ENCODE measurements around the gene SLC17A9.
"Not testable (repeated sequence)": the region's sequence is repeated elsewhere in the genome, so short reads cannot be mapped to it uniquely, and the experiment has no call there.

SLC17A9 gene

DNA sequence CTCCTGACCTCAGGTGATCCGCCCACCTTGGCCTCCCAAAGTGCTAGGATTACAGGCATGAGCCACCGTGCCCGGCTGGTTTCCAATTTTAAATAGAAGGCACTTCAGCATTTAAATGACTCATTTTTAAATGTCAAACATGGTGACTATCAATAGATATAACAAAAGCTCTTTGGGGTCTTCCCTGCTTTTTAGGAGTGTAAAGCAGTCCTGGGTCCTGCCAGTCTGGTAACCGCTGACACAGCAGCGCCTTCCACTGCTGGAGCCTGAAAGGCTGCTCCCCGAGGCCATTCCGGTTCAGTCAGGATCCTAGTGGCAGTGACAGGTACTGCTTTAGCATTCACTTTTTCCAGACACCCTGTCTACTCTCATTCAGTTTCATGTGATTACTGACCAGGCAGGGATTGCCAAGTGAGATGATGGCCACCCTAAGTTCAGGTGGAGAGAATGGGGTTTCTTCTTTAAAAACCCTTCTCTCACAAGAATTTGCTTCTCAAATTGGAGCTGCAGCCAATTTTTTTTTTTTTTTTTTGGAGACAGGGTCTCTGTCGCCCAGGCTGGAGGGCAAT is 31.3 kb upstream of the SLC17A9 start:
- DNase-seq (ENCODE audit: low read depth in 2 of 2) = peak in 1 of 2 donors; percentile 52

DNA sequence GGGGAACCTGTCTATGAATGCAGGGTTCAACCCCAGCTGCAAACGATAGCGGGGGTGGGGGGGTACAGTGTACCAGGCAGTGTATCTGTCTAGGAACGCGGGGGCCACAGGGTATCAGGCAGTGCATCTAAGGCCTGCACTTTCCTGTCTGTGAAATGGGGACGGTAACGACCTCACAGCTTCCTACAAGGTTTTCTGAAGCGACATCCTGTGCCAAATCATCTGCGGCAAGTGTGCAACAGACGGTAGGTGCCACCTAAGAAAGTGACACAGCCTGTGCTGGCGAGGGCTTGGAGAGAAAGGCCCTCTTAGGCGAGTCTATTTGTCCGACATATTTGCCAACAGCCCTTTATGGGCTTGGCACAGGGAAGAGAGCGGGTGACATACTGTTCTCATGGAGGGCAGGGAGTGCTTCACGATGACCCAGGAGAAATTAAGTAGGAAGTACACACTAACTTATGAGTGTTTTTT is 30.0 kb upstream of the SLC17A9 start:
- no peak for DNase-seq (ENCODE audit: low read depth in 2 of 2)

DNA sequence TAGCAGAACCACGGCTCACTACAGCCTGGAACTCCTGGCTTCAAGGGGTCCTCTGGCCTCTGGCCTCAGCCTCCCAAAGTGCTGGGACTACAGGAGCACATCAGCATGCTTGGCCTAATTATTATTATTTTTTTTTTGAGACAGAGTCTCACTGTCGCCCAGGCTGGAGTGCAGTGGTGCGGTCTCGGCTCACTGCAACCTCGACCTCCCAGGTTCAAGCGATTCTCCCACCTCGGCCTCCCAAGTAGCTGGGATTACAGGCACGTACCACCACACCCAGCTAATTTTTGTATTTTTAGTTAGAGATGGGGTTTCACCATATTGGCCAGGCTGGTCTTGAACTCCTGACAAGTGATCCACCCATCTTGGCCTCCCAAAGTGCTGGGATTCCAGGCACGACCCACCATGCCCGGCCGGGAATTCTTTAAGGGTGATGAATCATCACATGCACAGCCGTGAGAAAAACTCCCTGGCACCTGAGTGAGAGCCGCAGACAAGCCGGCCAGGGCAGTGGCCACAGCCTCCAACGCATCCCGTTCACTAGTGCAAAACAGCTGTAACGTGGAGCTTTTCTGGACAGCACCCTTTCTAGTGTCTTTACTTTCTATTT is 29.3 kb upstream of the SLC17A9 start:
- DNase-seq (ENCODE audit: low read depth in 2 of 2) = not testable (repeated sequence)

DNA sequence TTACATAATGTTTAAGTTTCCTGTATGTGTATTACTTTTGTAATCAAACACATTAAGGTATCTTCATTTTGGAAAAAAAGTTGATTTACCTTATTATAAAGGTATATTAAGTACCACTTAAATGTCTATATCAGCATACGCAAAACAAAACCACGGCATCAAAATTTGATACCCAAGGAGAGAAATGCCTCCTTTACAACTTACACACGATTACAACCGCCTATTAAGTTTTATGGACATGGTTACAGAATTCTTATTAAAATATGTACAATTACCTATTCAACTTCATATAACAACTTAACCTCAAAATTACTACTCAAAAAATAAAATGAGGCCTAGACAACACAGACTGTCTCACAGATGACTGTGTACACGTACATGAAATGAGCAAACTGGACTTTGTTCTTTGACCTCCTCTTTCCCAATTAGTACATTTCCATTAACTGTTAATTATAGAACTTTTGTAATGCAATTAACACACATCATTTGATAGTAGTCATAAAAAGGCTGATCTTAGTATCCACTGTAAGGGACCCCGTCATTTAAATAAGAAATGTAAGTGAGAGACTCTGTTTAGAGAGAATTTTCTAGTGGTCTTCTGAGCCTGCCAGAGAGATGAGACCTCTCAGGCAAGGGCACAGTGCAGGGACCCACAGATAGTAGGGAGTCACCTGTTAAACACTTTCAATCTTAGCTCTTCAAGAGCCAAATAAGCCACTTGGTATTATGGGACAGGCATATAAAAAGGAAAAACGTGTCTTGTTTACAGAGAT is 28.7 kb upstream of the SLC17A9 start:
- no peak for DNase-seq (ENCODE audit: low read depth in 2 of 2)

DNA sequence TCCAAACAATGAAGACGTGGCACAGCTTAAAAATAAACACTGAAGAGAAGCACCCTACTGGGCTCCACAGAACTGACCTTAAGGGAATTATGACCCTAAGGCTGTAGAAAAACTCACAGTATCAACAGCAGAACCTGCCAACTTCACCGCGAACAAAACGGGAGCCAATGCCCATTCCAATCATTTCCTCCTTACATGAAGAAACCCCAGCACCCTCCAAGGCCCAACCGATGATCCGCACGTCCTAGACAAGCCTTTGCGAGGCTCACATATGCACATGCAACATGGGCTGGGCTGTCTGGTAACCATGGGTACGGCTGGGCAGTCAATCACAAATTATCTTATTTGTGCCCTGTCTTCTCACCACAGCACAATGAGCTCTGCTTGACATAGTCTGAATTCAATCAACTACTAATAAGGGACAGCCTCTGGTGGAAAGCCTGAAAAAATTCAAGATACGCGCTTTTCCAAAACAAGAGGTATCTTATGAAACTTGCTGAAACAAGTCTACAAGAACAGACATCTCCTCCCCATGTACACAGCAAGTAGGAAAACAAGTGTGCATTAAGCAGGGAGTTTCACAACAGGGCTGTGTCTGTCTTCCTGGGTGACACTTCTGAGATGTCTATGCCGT is 27.9 kb upstream of the SLC17A9 start:
- no peak for DNase-seq (ENCODE audit: low read depth in 2 of 2)

DNA sequence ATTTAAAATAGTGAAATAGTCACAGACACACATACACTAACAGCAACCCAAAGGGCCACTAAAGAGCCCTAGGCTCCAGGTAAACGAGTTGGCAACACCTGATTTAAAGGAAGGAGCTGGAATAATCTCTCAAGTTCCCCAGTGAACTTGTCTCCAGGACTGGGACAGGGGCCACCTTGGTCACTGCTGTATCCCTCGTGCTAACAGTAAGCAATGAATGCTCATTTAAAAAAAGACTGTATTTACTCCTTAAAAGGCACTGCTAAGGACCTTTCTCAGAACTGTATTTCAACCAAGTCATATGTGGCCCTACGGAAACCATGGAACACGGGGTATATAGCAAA is 27.5 kb upstream of the SLC17A9 start:
- DNase-seq (ENCODE audit: low read depth in 2 of 2) = no peak

DNA sequence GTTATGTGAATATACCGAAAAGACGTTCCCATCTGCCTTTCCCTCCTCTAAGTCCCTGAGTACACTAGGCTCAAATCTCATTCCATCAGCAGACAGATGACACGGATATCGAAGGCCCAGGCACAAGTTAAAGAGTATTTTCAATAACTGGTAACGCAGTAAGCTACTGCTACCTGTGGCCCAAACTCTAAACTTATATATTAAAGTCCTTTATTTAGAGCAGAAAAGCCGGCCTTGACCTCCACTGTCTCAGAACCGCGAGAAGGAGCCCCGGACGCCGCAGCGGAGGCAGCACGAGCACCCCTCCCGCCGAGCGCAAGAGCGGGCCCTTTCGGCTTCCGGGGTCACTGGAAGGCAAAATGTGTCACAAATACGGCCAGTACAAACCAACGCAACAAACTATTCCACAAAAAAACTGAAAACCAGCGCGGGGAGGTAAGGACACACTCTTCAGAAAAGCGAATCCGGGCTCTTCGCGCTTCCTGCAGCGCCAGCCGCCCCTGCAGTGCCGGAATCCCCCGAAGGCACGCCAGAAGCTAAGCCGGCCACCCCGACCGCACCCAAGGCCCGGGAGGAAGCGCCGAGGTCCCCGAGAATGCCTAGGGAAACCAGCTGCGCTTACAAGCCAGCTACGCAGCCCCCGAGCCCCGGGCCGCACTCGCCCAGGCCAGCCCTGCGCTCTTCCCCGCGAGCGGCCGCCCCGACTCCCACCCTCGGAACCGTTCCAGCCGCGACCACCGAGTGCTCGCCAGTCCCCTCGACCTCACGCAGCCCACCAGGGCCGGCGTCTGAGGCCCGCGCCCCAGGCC is 26.9 kb upstream of the SLC17A9 start:
- no peak for DNase-seq (ENCODE audit: low read depth in 2 of 2)

DNA sequence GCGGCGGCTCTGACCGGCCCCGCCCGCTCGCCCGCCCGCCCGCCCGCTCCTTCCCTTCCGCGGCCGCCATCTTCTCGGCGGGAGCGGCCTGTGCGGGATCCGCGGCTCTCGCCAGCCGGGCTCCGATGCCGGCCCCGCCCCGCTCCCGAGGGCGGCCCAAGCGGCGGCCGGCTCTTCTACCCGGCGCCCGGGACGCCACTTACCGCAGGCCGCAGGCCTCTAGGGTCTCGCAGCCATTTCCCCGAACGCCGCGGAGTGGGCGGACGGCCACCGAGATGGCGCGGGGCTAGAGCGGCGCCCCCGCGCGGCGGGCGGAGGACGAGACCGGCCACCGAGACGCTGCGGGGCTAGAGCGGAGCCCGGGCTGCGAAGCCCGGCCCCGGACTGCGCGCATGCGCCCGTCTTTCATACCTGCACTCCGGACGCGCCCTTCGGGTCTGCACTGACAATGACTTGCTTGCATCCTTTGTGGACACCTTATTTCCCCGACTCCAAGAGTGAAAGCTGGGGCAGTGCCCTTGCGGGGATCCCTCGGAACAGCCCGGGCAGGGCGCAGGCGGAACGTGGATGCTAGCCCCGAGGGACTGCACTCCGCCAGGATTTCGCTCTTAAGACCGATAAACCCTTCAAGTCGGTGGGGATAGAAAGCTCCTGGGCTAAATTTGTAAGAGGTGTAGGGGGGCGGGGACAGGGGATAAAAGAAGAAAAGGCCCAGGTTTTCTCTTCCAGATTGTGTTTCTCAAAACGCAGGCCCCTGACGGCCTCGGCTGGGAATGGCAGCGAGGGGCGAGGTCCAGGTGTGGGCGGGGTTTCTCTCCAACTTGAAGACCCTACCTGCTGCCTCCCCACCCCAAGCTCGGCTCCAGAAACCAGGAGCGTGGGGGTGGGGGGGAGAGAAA is 26.0 kb upstream of the SLC17A9 start, which contains the start of gene DIDO1:
TSS of gene DIDO1 (minus strand) at position 277 of the 899 bp plus-strand sequence.
- peak; percentile 82 to 84 for DNase-seq (ENCODE audit: low read depth in 2 of 2)

DNA sequence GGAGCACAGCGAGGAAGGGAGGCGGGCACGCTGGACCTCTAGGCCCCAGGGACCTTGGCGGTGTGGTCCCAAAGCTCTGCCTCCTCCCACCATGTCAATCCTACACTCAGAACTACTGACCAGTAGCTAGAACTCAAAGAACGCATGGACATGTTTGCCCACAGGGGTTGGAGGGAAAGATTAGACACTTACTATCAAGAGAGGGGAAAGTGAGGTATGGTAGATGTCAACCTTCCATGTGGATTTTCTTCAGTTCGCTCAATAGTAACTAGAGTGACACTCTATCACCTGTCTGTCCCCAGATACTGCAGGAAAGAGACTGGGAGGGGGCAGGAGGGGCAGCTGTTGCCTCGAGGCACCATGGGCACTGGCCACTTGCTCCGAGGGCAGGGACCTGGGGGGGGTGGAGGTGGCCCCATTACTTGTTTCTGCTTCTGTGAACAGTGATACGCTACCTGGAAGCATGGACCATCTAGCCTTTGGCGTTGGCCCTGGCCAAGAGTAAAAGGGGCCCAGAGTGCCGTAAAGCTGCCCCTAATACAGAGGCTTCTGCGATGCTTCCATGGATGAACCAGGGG is 25.3 kb upstream of the SLC17A9 start:
- DNase-seq (ENCODE audit: low read depth in 2 of 2) = no peak

DNA sequence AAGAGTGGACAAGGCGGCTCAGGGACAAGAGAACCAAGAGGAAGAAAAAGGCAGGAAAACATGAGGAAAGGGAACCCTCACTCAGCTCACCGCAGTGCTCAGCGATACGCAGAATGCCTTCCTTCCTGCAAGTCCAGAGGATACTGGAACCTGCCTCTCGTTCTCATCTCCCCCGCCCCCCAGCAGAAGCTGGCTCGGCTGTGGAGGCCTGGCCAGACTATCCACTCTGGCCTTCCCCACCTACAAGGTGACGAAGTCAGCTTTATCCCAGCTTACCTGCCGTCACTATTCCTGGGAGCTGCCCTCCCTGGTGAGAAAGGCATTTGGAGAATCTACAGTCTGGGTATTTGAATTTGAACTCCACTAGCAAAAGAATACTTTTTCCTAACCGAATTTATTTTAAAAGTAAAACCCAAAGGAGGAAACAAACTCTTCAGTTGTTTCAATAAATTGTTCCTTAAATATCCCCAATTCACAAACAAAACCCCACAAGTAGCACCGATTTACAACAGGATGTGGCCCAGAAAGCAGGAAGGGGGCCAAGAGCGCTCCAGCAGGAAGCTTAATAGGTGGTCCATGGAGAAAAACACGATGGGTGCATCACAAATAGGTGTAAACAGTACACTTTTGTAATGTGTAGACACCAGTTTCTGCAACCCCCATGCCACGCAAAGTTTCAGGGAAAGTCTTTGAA is 24.1 kb upstream of the SLC17A9 start:
- DNase-seq (ENCODE audit: low read depth in 2 of 2) = no peak

DNA sequence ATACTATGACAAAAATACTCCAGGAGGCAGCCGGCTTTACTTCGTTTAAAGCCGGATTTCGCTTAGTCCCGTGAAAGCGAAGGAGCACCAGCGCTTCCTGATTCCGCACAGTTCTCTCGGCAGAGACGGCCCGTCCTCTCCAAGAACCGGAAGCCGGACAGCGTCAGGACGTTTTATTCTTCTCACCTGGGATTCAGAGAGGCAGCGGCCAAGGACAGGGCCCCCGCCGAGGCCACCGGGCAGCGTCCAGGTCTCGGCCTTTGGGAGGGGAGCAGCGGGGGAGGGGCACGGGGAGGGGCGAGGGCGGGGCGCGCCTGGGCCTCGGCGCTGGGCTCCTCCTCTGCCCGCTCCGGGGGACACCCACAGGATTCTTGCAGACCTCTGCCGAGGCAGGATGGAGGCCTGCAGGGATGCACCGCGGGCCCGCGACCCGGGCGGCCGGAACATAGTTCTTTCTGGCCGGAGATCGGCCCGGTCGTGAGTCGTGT is 23.4 kb upstream of the SLC17A9 start:
- DNase-seq (ENCODE audit: low read depth in 2 of 2) = peak; percentile 22 to 39

DNA sequence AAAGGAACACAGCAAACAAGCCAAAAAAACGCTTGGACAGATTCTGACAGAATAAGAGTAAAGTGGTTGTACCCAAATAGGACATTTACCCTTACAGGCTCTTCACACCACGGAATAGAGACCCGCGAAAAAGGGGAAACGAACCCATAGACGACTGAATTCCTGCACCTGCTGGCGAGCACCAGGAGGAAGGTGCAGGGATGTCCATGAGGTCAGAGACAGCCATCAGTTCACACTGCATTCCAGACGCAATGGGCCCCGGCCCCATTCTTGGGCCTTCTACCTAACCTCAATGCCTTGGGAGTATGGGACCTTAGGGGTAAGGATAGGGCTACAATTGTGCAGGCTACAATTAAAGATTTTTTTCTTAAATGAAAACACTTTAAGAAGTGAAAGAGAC is 21.0 kb upstream of the SLC17A9 start:
- DNase-seq (ENCODE audit: low read depth in 2 of 2) = no peak

DNA sequence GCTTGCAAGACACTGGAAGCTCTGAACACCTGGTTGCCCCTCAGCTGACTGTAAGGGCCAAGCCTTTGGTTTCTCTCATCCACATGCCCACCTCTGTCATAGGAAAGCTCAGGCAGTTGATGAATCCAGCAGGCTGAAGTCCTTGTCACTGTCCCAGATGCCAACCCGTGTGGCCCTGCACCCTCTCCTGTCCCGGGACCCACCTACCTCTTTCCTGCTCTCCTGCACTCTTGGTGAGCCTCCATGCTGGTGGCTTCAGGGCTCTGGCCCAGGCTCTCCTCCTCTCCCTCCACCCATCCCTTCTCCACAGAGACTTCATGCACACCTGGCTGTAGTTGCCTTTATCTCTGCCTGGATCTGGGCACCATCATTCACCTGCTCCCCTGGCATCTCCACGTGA is 18.5 kb upstream of the SLC17A9 start:
- no peak for DNase-seq (ENCODE audit: low read depth in 2 of 2)

DNA sequence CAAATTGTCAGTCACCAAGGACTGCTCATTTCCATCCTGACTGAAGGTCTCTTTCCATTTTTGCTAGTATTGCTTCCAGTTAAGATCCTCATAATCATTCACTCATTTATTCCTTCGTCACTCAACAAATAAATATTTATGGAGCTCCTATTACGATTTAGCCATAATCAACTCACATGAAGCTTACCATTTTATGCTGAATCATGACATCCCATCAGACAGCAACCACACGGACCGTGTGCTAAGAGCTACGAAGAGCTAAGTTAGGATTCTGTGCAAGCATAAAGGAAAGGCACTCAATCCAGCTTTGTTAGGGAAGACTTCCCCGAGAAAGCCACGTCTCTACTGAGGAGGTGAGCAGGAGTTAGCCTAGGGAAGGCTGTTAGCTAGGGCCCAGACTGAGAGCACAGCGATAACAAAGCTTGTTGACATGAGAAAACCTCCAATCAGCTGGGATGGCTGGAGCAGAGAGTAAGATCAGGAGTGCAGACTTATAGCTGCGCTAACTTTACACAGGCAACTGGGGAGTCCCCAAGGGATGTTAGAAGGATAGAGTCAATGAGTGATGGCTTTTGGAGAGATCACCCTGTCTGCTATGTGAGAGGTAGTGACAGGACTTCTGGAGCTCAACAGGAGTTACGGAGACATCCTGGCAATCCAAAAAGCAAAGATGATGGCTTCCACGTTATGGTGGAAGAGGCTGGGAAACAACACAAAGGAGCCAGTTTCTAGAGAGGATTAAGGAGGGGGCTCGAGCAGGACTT is 17.1 kb upstream of the SLC17A9 start:
- no peak for DNase-seq (ENCODE audit: low read depth in 2 of 2)

DNA sequence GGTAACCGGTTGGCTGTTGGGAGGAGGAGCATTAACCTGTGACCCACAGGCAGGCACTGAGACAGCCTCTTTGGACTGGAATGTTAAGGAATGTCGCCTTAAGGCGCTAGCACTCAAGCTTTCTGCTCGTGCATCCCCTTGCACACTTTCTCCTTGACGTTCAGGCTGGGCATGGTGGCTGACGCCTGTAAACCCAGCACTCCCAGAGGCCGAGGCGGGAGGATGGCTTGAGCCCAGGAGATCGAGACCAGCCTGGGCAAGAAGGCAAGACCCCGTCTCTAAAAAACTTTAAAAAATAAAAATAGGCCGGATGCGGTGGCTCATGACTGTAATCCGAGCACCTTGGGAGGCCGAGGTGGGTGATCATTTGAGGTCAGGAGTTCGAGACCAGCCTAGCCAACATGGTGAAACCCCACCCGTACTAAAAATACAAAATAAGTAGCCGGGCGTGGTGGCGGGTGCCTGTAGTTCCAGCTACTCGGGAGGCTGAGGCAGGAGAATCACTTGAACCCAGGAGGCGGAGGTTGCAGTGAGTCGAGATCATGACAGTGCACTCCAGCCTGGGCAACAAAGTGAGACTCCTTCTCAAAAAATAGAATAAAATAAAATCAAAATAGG is 16.4 kb upstream of the SLC17A9 start:
- no peak for DNase-seq (ENCODE audit: low read depth in 2 of 2)

DNA sequence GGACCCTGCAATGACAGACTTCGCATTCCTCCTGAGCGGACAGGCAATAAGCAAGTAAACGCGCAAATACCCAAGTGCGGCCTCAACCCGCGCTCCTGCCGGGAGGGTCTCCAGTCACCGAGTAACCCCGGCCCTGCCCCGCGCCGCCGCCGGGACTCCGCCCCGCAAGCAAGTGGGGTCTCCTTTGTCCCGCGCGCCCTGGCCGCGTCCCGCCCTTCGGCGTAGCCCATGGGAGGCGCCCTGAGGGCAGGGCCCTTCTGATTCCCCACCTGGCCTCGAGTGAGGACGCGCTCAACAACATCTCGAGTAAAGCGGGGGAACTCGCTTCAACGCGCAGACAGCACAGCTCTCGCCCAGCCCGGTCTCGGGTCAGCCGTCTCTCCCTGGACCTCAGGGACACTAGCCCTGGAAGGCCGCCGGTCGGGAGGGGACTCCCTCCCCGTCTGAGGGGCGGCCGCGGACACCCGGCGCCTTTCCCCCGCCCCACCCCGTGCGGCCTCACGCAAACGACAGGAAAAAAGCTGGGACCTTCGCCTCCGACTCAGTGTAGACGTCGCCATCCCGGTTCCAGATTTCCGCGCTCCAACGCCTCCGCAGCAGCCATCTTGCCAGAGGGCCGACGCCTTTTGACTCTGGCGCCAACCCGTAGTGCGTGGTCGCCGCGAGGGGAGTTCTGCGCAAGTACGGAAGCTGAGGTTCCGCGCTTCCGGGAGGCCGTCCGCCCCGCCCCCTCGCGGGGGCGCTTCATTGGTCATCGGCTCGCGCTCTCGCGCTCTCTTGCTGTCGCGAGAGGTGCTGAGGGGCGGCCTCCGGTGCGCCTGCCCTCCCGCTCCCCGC is 15.0 kb upstream of the SLC17A9 start:
- peak; percentile 92 to 95 for DNase-seq (ENCODE audit: low read depth in 2 of 2)

DNA sequence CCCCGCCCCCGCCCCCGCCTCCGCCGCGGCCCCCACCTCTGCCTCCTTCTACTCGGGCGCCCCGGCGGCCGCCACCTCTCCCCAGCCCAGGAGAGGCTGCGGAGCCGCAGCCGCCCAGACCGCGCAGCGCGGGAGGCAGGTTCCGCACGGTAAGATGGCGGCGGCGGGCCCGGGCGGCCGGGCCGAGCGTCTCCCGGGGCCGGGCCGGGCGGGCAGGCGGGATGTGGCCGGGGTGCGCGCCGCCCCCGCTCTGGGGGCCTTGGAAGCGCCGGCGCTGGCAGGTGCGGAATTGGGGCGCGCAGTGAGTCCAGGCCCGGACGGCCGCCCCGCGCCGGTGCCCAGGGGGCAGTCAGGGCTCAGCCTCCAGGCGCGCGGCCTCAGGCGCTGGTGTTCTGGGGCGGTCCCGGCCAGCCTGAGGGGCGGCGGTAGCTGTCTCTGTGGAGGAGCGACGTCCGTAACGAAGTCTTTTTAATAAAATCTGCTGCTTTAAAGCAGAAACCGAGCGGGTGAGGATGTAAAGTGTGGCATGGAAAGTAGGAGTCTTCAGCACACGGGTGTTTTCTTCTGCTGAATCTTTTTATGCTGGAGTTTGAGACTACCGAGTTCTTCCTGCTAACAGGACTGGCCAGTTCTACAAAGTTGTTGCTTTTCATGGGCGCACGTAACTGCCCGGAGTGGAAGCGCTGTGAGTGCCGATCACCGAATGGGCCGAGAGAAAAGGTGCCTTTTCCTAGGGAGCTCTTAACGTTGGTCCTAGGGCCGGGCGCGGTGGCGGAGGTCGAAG is 14.2 kb upstream of the SLC17A9 start, which contains the start of gene GID8:
TSS of gene GID8 (plus strand) at position 43 of the 784 bp plus-strand sequence. CDS start 3,356 bp downstream, outside the sequence.
- no peak for DNase-seq (ENCODE audit: low read depth in 2 of 2)

Data from activated CD4-positive, alpha-beta T cell treated with anti-CD3 and anti-CD28 coated beads for 24 hours (primary cell).